SK-N-DZ (cell line): Measurements from ENCODE around the gene TM9SF3.
"Not testable (repeated sequence)": the region's sequence is repeated elsewhere in the genome, so short reads cannot be mapped to it uniquely, and the experiment has no call there.

Experiments
- DNase-seq: peaks from one replicate; pipeline ENCODE4 v3.0.0-alpha.2; 2015; ENCODE audit warnings: low spot score

TM9SF3 gene

GRCh38 chr10:96600337-96600736 is 13.5 kb upstream of the TM9SF3 start:
- no peak for DNase-seq

GRCh38 chr10:96598846-96599245 is 12.0 kb upstream of the TM9SF3 start:
- no peak for DNase-seq

GRCh38 chr10:96596422-96597407 is 9.9 kb upstream of the TM9SF3 start:
- no peak for DNase-seq

GRCh38 chr10:96595741-96596140 is 8.9 kb upstream of the TM9SF3 start:
- DNase-seq = no peak

- no peak for DNase-seq
Observed at GRCh38 chr10:96591946-96592345, 5.1 kb upstream of the TM9SF3 start.

- DNase-seq = no peak
Observed at GRCh38 chr10:96588616-96589419, 2.0 kb upstream of the TM9SF3 start.

- DNase-seq = peak; percentile 2
Observed at GRCh38 chr10:96588060-96588554, 1.3 kb upstream of the TM9SF3 start.

GRCh38 chr10:96587264-96588059 is 650 bp upstream of the TM9SF3 start:
- peak; percentile 57 for DNase-seq

- DNase-seq = no peak
Observed at GRCh38 chr10:96585736-96586418, 935 bp downstream of the TM9SF3 start.

GRCh38 chr10:96584474-96584873 is 2.3 kb downstream of the TM9SF3 start:
- no peak for DNase-seq

GRCh38 chr10:96584035-96584434 is 2.8 kb downstream of the TM9SF3 start:
- DNase-seq = no peak

GRCh38 chr10:96579133-96579532 is 7.7 kb downstream of the TM9SF3 start:
- no peak for DNase-seq

GRCh38 chr10:96578633-96579032 is 8.2 kb downstream of the TM9SF3 start:
- DNase-seq = no peak

- no peak for DNase-seq
Observed at GRCh38 chr10:96578022-96578421, 8.8 kb downstream of the TM9SF3 start.

GRCh38 chr10:96577069-96577468 is 9.7 kb downstream of the TM9SF3 start:
- DNase-seq = no peak

- no peak for DNase-seq
Observed at GRCh38 chr10:96576277-96576980, 10.4 kb downstream of the TM9SF3 start.

- not testable (repeated sequence) for DNase-seq
Observed at GRCh38 chr10:96574564-96574963, 12.2 kb downstream of the TM9SF3 start.

- DNase-seq = no peak
Observed at GRCh38 chr10:96573036-96573435, 13.8 kb downstream of the TM9SF3 start.

GRCh38 chr10:96570983-96571964 is 15.5 kb downstream of the TM9SF3 start:
- DNase-seq = no peak
